ENCODE results near the gene NKAIN2. TPM values are rescaled to one million over a fixed set of nuclear protein-coding genes. Genes with fewer than 3 reads are reported as not detected.
"Not testable (repeated sequence)": the region's sequence is repeated elsewhere in the genome, so short reads cannot be mapped to it uniquely, and the experiment has no call there.

Gene NKAIN2
- polyA plus RNA-seq, 3 donors = 14.5 to 20.0 (median 18.8) TPM

GRCh38 chr6:124433387-124434160 is 629.9 kb downstream of the NKAIN2 start:
- DNase-seq (ENCODE audit: extremely low read depth in 1 of 11, low read depth in 9 of 11, low spot score in 4 of 11) = no peak

GRCh38 chr6:124434421-124434820 is 630.8 kb downstream of the NKAIN2 start:
- no peak for DNase-seq (ENCODE audit: extremely low read depth in 1 of 11, low read depth in 9 of 11, low spot score in 4 of 11)

GRCh38 chr6:124436803-124437202 is 633.1 kb downstream of the NKAIN2 start:
- DNase-seq (ENCODE audit: extremely low read depth in 1 of 11, low read depth in 9 of 11, low spot score in 4 of 11) = no peak

- no peak for DNase-seq (ENCODE audit: extremely low read depth in 1 of 11, low read depth in 9 of 11, low spot score in 4 of 11)
Observed at GRCh38 chr6:124438546-124439065, 634.9 kb downstream of the NKAIN2 start.

GRCh38 chr6:124441450-124441849 is 637.8 kb downstream of the NKAIN2 start:
- peak in 1 of 11 donors; percentile 16 for DNase-seq (ENCODE audit: extremely low read depth in 1 of 11, low read depth in 9 of 11, low spot score in 4 of 11)

GRCh38 chr6:124443541-124443940 is 639.9 kb downstream of the NKAIN2 start:
- no peak for DNase-seq (ENCODE audit: extremely low read depth in 1 of 11, low read depth in 9 of 11, low spot score in 4 of 11)

GRCh38 chr6:124445581-124445980 is 641.9 kb downstream of the NKAIN2 start:
- DNase-seq (ENCODE audit: extremely low read depth in 1 of 11, low read depth in 9 of 11, low spot score in 4 of 11) = no peak

- no peak for DNase-seq (ENCODE audit: extremely low read depth in 1 of 11, low read depth in 9 of 11, low spot score in 4 of 11)
Observed at GRCh38 chr6:124446961-124447360, 643.3 kb downstream of the NKAIN2 start.

GRCh38 chr6:124459268-124459667 is 655.6 kb downstream of the NKAIN2 start:
- DNase-seq (ENCODE audit: extremely low read depth in 1 of 11, low read depth in 9 of 11, low spot score in 4 of 11) = no peak

GRCh38 chr6:124462750-124463149 is 659.1 kb downstream of the NKAIN2 start:
- DNase-seq (ENCODE audit: extremely low read depth in 1 of 11, low read depth in 9 of 11, low spot score in 4 of 11) = no peak

GRCh38 chr6:124463271-124463670 is 659.6 kb downstream of the NKAIN2 start:
- DNase-seq (ENCODE audit: extremely low read depth in 1 of 11, low read depth in 9 of 11, low spot score in 4 of 11) = no peak

GRCh38 chr6:124464600-124464999 is 660.9 kb downstream of the NKAIN2 start:
- not testable (repeated sequence) for DNase-seq (ENCODE audit: extremely low read depth in 1 of 11, low read depth in 9 of 11, low spot score in 4 of 11)

GRCh38 chr6:124466949-124467348 is 663.3 kb downstream of the NKAIN2 start:
- no peak for DNase-seq (ENCODE audit: extremely low read depth in 1 of 11, low read depth in 9 of 11, low spot score in 4 of 11)

- DNase-seq (ENCODE audit: extremely low read depth in 1 of 11, low read depth in 9 of 11, low spot score in 4 of 11) = peak in 2 of 11 donors; percentile 6 to 8
Observed at GRCh38 chr6:124467366-124467765, 663.7 kb downstream of the NKAIN2 start.

GRCh38 chr6:124470803-124471202 is 667.1 kb downstream of the NKAIN2 start:
- DNase-seq (ENCODE audit: extremely low read depth in 1 of 11, low read depth in 9 of 11, low spot score in 4 of 11) = no peak

- DNase-seq (ENCODE audit: extremely low read depth in 1 of 11, low read depth in 9 of 11, low spot score in 4 of 11) = no peak
Observed at GRCh38 chr6:124475176-124475575, 671.5 kb downstream of the NKAIN2 start.

- DNase-seq (ENCODE audit: extremely low read depth in 1 of 11, low read depth in 9 of 11, low spot score in 4 of 11) = no peak
Observed at GRCh38 chr6:124478906-124479305, 675.2 kb downstream of the NKAIN2 start.

- no peak for DNase-seq (ENCODE audit: extremely low read depth in 1 of 11, low read depth in 9 of 11, low spot score in 4 of 11)
Observed at GRCh38 chr6:124479991-124480430, 676.3 kb downstream of the NKAIN2 start.

GRCh38 chr6:124482071-124482491 is 678.4 kb downstream of the NKAIN2 start:
- DNase-seq (ENCODE audit: extremely low read depth in 1 of 11, low read depth in 9 of 11, low spot score in 4 of 11) = no peak

- DNase-seq (ENCODE audit: extremely low read depth in 1 of 11, low read depth in 9 of 11, low spot score in 4 of 11) = no peak
Observed at GRCh38 chr6:124487623-124488431, 684.2 kb downstream of the NKAIN2 start.
